ENCODE data around the gene SLC6A13. TPM values are rescaled to one million over a fixed set of nuclear protein-coding genes. Genes with fewer than 3 reads are reported as not detected.

Gene SLC6A13
- total and polyA plus RNA-seq, 2 donors from 2014 or later: 22.8 to 161 TPM

- peaks cover 0 to 44% (median 8%) of the 10 kb centered on the region in 3 donors for H3K36me3 ChIP-seq (ENCODE audit: control insufficient read depth in 2 of 3, insufficient read depth in 3 of 3, low read length in 3 of 3)
- no peaks in the 10 kb centered on the region for H3K9me3 ChIP-seq (ENCODE audit: control insufficient read depth in 2 of 3, insufficient read depth in 1 of 3, low read length in 3 of 3)
- no peak overlapping the region for H3K4me3 ChIP-seq (ENCODE audit: low read length in 3 of 3)
- TF ChIP-seq CTCF (IDR thresholded peaks at IDR 0.05; ENCODE audit: borderline replicate concordance, extremely low read depth, insufficient read depth): no peak
- no peak overlapping the region for H3K9ac ChIP-seq (ENCODE audit: low read length in 3 of 3)
- DNase-seq (no peak), FAIRE-seq (no peak)
- intact Hi-C loops (cut with DNase I): no loop called here
- H3K27ac ChIP-seq (ENCODE audit: low read depth in 2 of 2, low read length in 2 of 2): no peak overlapping the region
- no peaks in the 10 kb centered on the region for H3K27me3 ChIP-seq (ENCODE audit: control insufficient read depth, insufficient read depth, low read length)
- peaks cover 0 to 11% (median 0%) of the 10 kb centered on the region in 3 donors for H3K4me1 ChIP-seq (ENCODE audit: control insufficient read depth in 2 of 3, insufficient read depth in 2 of 3, low read depth in 1 of 3, low read length in 3 of 3)
Observed at GRCh38 chr12:201361-201760, 61.3 kb downstream of the SLC6A13 start.

GRCh38 chr12:198705-199104 lies 63.9 kb downstream of the SLC6A13 start:
- peaks cover 0 to 5% (median 0%) of the 10 kb centered on the region in 3 donors for H3K4me1 ChIP-seq (ENCODE audit: control insufficient read depth in 2 of 3, insufficient read depth in 2 of 3, low read depth in 1 of 3, low read length in 3 of 3)
- peak overlapping the region in 1 of 2 donors; percentile 28 for H3K27ac ChIP-seq (ENCODE audit: low read depth in 2 of 2, low read length in 2 of 2)
- intact Hi-C loops (cut with DNase I): no loop called here
- H3K9ac ChIP-seq (ENCODE audit: low read length in 3 of 3): no peak overlapping the region
- H3K27me3 ChIP-seq (ENCODE audit: control insufficient read depth, insufficient read depth, low read length): no peaks in the 10 kb centered on the region
- no peak for TF ChIP-seq CTCF (IDR thresholded peaks at IDR 0.05; ENCODE audit: borderline replicate concordance, extremely low read depth, insufficient read depth)
- no peak for FAIRE-seq
- no peak overlapping the region for H3K4me3 ChIP-seq (ENCODE audit: low read length in 3 of 3)
- peak in 3 of 5 donors; percentile 59 to 74 (median 66) for DNase-seq
- peaks cover 0 to 44% (median 12%) of the 10 kb centered on the region in 3 donors for H3K36me3 ChIP-seq (ENCODE audit: control insufficient read depth in 2 of 3, insufficient read depth in 3 of 3, low read length in 3 of 3)
- H3K9me3 ChIP-seq (ENCODE audit: control insufficient read depth in 2 of 3, insufficient read depth in 1 of 3, low read length in 3 of 3): no peaks in the 10 kb centered on the region

GRCh38 chr12:197911-198695 lies 64.5 kb downstream of the SLC6A13 start:
- Histone ChIP-seq H3K27me3 (ENCODE audit: control insufficient read depth, insufficient read depth, low read length) (no peaks in the 10 kb centered on the region), H3K27ac (ENCODE audit: low read depth in 2 of 2, low read length in 2 of 2) (no peak overlapping the region), H3K4me3 (ENCODE audit: low read length in 3 of 3) (no peak overlapping the region), H3K9ac (ENCODE audit: low read length in 3 of 3) (no peak overlapping the region), H3K9me3 (ENCODE audit: control insufficient read depth in 2 of 3, insufficient read depth in 1 of 3, low read length in 3 of 3) (no peaks in the 10 kb centered on the region), H3K4me1 (ENCODE audit: control insufficient read depth in 2 of 3, insufficient read depth in 2 of 3, low read depth in 1 of 3, low read length in 3 of 3) (peaks cover 0 to 5% (median 0%) of the 10 kb centered on the region in 3 donors), H3K36me3 (ENCODE audit: control insufficient read depth in 2 of 3, insufficient read depth in 3 of 3, low read length in 3 of 3) (peaks cover 0 to 44% (median 12%) of the 10 kb centered on the region in 3 donors)
- intact Hi-C loops (cut with DNase I): no loop called here
- DNase-seq (peak in 1 of 5 donors; percentile 62), FAIRE-seq (no peak)
- TF ChIP-seq CTCF (IDR thresholded peaks at IDR 0.05; ENCODE audit: borderline replicate concordance, extremely low read depth, insufficient read depth): no peak
